Ovary (tissue), 3 donors: Measurements from ENCODE around the gene RASGRF2.

Experiments
- EP300 ChIP-seq: sonication (generic); formaldehyde crosslinking; IDR thresholded peaks from one replicate; pipeline ENCODE4 v1.6.1; 2017; ENCODE audit warnings: antibody characterized with exemption
- POLR2A ChIP-seq: fragments of 450-650 bp; IDR thresholded peaks from one replicate; pipeline ENCODE4 v1.6.1; 2017; ENCODE audit warnings: antibody characterized with exemption, mild to moderate bottlenecking, moderate library complexity
- TF ChIP-seq, protein P1 (sequence below), 3 donors: fragments of 450-650 bp in 2 of 3; fragments of 200-600 bp in 1 of 3; IDR thresholded peaks; one replicate each; pipeline versions ENCODE4 v1.5.1 to v1.8.0; 2016 to 2022; ENCODE audit warnings: antibody characterized with exemption in 3 of 3, mild to moderate bottlenecking in 1 of 3
- donor health status: DM: no; HTN: no; CAD: no.

DNA sequence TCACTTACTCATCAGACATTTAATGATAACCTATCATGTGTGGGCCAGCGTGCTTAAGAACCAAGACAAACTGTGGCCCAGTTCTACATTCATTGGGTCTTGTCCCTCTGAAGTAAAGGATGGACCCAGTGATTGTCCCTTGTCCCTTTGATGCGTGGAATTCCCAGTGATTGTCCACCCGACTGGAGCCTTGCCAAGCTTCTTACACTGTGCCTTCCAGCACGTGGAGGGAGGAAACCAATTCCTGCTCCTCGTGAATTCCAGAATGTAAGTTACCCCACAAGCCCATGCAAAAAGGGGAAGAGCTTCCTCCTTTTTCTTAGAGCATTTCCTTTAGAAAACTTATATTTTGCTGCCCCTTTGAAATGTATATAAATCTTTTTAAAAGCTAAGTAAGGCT is 280.8 kb downstream of the RASGRF2 start:
- TF ChIP-seq, protein P1, sequence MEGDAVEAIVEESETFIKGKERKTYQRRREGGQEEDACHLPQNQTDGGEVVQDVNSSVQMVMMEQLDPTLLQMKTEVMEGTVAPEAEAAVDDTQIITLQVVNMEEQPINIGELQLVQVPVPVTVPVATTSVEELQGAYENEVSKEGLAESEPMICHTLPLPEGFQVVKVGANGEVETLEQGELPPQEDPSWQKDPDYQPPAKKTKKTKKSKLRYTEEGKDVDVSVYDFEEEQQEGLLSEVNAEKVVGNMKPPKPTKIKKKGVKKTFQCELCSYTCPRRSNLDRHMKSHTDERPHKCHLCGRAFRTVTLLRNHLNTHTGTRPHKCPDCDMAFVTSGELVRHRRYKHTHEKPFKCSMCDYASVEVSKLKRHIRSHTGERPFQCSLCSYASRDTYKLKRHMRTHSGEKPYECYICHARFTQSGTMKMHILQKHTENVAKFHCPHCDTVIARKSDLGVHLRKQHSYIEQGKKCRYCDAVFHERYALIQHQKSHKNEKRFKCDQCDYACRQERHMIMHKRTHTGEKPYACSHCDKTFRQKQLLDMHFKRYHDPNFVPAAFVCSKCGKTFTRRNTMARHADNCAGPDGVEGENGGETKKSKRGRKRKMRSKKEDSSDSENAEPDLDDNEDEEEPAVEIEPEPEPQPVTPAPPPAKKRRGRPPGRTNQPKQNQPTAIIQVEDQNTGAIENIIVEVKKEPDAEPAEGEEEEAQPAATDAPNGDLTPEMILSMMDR (IDR thresholded peaks at IDR 0.05), result no peak
- TF ChIP-seq POLR2A (no peak), EP300 (no peak)
